Esophagus squamous epithelium (tissue), 5 donors: ENCODE measurements around the gene LIMS2. TPM values are rescaled to one million over a fixed set of nuclear protein-coding genes. Genes with fewer than 3 reads are reported as not detected.
A peak's percentile ranks its signal among the peaks of the same experiment; 100 is the strongest.

Experiments used
- DNase-seq: peaks from one replicate; lab custom pipeline; 2025; lab: John Stamatoyannopoulos, UW
- H3K27ac ChIP-seq, 4 donors: fragments of 200-600 bp; sonication (generic); one replicate each; pipeline ENCODE4 v1.5.1; 2016 to 2019; ENCODE audit warnings: mild to moderate bottlenecking in 1 of 4
- H3K27me3 ChIP-seq, 4 donors: fragments of 200-600 bp; sonication (generic); 1 replicate in 3 of 4; 2 replicates in 1 of 4; pipeline versions ENCODE4 v1.5.1 to v1.6.0; 2017 to 2021; ENCODE audit warnings: antibody characterized with exemption in 1 of 4
- H3K36me3 ChIP-seq, 3 donors: fragments of 200-600 bp; sonication (generic); one replicate each; pipeline ENCODE4 v1.5.1; 2016 to 2019
- H3K4me1 ChIP-seq, 3 donors: fragments of 200-600 bp; sonication (generic); one replicate each; pipeline ENCODE4 v1.5.1; 2017 to 2019
- H3K4me3 ChIP-seq, 4 donors: fragments of 200-600 bp; sonication (generic); 1 replicate in 3 of 4; 2 replicates in 1 of 4; pipeline ENCODE4 v1.5.1; 2016 to 2019; ENCODE audit warnings: mild to moderate bottlenecking in 2 of 4, moderate library complexity in 1 of 4
- H3K9me3 ChIP-seq, 3 donors: fragments of 200-600 bp; sonication (generic); one replicate each; pipeline ENCODE4 v1.5.1; 2016 to 2019
- POLR2A ChIP-seq, 4 donors: fragments of 450-650 bp; IDR thresholded peaks; one replicate each; pipeline ENCODE4 v1.6.1; 2017; ENCODE audit warnings: antibody characterized with exemption in 4 of 4, mild to moderate bottlenecking in 4 of 4, moderate library complexity in 3 of 4
- WGBS, 2 donors: methylation state at CpG; one replicate each; pipeline ENCODE4 v1.1.5; 2018; 5-methylcytosine and 5-hydroxymethylcytosine counted together
- intact Hi-C: fragments of 100-400 bp; cut with DNase I; formaldehyde crosslinking; loops from one replicate; pipeline ENCODE4 v1.15.0; 2022
- total RNA-seq, 4 donors: library from RNA; depleted of rRNA; stranded (reverse); fragments of >200 nt; gene quantifications; one replicate each; pipeline ENCODE4 v1.1.0, GENCODE V29; 2016
- TF ChIP-seq, protein P1 (sequence below), 6 experiments: fragments of 450-650 bp in 4 of 6; fragments of 200-600 bp in 2 of 6; sonication (generic) in 2 of 6; IDR thresholded peaks; one replicate each; pipeline ENCODE4 v1.5.1; 2016 to 2019; ENCODE audit warnings: antibody characterized with exemption in 6 of 6, mild to moderate bottlenecking in 4 of 6, moderate library complexity in 4 of 6
- donor health status: DM: yes; HTN: yes; CAD: no.

LIMS2 gene
- total RNA-seq, 4 donors from 2014 or later, result 2.4 to 29.6 (median 5.9) TPM

DNA sequence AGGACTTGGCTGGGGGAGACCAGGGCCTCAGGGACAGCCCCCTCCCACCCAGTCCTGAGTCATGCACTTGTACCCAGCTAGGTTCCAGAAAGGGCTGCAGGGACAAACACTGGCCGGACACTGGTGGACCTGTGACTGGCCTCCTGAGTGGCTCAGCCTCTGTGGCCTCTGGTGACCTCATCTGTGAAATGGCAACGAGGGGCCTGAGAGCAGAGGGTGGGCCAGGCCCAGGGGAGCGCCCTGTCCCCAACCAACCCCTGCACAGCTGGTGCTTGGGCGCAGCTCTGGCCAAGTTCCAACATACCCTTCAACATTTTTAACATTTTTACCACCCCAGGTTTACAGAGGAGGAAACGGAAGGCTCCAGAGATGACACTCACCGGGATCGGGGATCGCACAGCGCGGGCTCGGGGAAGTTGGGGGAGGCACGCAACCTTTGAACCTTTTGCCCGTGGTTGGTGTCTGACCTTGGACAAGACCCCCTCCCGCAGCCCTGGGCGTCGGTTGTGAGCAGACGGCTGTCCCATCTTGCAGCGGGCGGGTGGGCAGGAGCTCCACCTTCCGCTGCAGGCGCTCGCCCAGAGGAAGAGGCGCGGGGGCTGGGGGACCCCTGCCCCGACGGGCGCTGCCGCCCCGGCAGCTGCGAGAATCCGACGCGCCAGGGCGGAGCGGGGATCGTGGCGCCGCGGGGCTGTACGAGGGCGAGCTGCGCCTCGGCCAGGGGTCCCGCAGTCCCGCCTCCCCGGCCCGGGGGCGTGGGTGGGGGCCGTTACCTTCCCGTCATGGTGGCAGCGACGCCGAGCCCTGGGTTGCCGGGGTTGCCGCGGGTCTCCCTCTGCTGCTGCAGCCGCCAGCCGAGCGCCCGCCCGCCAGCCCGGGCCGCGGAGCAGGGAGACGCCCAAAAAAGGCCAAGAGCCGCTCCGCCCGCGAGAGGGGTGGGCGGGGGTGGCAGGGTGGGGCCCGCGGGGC is 805 bp downstream of the LIMS2 start:
- no peaks in the 10 kb centered on the region for H3K9me3 ChIP-seq
- H3K4me3 ChIP-seq, result peak overlapping the region; percentile 55 to 79 (median 66)
- TF ChIP-seq POLR2A (IDR thresholded peaks at IDR 0.05), result peak in 2 of 4 donors; percentile 23 to 25
- TF ChIP-seq, protein P1, sequence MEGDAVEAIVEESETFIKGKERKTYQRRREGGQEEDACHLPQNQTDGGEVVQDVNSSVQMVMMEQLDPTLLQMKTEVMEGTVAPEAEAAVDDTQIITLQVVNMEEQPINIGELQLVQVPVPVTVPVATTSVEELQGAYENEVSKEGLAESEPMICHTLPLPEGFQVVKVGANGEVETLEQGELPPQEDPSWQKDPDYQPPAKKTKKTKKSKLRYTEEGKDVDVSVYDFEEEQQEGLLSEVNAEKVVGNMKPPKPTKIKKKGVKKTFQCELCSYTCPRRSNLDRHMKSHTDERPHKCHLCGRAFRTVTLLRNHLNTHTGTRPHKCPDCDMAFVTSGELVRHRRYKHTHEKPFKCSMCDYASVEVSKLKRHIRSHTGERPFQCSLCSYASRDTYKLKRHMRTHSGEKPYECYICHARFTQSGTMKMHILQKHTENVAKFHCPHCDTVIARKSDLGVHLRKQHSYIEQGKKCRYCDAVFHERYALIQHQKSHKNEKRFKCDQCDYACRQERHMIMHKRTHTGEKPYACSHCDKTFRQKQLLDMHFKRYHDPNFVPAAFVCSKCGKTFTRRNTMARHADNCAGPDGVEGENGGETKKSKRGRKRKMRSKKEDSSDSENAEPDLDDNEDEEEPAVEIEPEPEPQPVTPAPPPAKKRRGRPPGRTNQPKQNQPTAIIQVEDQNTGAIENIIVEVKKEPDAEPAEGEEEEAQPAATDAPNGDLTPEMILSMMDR (IDR thresholded peaks at IDR 0.05), result no peak
- no peaks in the 10 kb centered on the region for H3K36me3 ChIP-seq
- intact Hi-C loops, result no loop called here
- no peak for DNase-seq
- peaks cover 3 to 61% (median 7%) of the 10 kb centered on the region in 3 donors for H3K4me1 ChIP-seq
- peaks cover 0 to 60% (median 0%) of the 10 kb centered on the region in 4 donors for H3K27me3 ChIP-seq
- WGBS, 2 donors, result 11 to 40% methylated on average over 5 to 7 of the region's 72 CpGs
- H3K27ac ChIP-seq, result peak overlapping the region; percentile 81 to 95 (median 88)

DNA sequence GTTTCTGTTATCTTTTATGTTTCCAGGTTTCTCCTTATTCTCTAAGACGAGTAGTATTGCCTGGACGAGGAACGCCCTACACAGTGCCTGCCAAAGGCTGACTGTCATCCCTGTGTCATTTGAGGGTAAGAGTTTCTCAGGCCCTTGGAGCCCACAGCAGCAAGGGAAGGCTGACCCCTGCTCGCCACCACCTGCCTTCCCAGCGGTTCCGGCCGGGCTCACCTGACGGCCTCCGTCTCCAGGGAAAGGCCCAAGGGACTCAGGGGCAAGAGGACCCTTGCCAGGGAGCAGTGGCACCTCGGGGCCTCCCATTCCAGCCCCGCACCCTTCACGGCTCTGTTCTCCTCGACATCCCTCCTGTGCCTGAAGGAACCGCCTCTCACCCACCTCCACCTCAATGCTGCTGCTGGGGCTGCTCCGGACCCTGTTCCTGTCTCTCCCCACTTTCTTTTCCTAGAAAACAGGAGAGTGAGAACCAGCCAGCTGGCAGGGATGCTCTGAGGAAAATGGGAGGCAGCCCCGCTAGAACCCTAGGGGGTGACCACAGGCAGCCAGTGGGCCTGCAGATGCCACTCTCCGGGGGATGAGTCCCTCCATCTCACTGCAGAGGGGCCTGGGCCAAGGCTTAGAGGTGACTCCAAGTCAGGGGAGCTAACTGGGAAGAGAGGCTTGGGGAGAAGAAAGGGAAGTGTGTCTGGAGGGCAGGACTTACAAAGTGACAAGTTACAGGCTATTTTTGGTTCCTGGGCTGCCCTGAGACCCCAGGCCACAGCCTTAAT is 1.9 kb downstream of the LIMS2 start:
- WGBS, 2 donors, result 62 to 90% methylated on average over 2 to 8 of the region's 17 CpGs
- peak overlapping the region; percentile 55 to 79 (median 66) for H3K4me3 ChIP-seq
- TF ChIP-seq POLR2A (IDR thresholded peaks at IDR 0.05), result no peak
- TF ChIP-seq, protein P1 (IDR thresholded peaks at IDR 0.05), result no peak
- intact Hi-C loops, result no loop called here
- peaks cover 0 to 60% (median 0%) of the 10 kb centered on the region in 4 donors for H3K27me3 ChIP-seq
- H3K27ac ChIP-seq, result peak overlapping the region; percentile 81 to 95 (median 88)
- no peak for DNase-seq
- no peaks in the 10 kb centered on the region for H3K9me3 ChIP-seq
- H3K36me3 ChIP-seq, result no peaks in the 10 kb centered on the region
- H3K4me1 ChIP-seq, result peaks cover 3 to 66% (median 7%) of the 10 kb centered on the region in 3 donors

DNA sequence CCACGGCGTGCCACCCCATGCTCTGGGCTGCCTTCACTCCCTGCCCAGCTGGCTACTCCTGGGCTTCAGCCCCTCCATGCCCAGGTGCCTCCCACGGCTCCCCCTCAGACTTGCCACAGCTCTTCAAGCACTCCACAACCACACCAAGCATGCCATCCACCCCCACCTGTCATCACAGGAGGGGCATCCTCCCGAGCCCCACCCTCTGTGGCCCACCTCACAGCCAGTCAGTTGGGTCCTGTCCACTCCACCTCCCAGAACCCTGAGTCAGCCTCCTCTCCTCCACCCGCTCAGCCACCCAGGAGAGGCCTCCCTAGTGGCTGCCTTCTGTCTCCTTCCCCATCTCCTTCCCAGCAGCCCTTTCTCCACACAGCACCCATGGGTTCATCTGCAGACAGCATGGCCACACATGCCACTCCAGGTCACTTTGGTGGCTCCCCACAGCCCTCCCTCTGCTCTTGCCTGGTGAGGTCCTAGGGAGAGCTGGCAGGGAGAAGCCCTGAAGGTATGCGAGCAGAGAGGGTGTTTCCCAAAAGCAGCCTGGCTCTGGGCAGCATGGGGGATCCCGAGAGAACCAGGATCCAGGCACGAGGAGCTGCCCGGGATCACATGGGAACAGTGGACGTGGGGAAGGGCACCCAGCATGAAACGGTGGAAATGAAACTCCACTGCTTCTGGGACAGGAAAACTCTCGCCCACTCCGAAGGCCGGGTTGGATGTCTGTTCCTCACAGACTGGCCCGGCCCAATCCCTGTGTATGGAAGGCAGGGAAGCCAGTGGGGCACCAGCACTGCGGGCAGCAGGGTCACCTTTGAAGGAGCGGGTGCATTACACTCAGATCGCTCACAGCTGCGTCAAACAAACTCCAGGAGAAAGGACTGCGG is 2.7 kb downstream of the LIMS2 start:
- no peak for TF ChIP-seq POLR2A (IDR thresholded peaks at IDR 0.05)
- TF ChIP-seq, protein P1 (IDR thresholded peaks at IDR 0.05), result no peak
- Histone ChIP-seq H3K27me3 (peaks cover 0 to 55% (median 0%) of the 10 kb centered on the region in 4 donors), H3K4me1 (peaks cover 3 to 66% (median 7%) of the 10 kb centered on the region in 3 donors), H3K36me3 (no peaks in the 10 kb centered on the region), H3K9me3 (no peaks in the 10 kb centered on the region), H3K4me3 (peak overlapping the region in 3 of 4 donors; percentile 55 to 79 (median 75)), H3K27ac (peak overlapping the region; percentile 81 to 95 (median 88))
- WGBS, 2 donors, result 73 to 75% methylated on average over 13 to 14 of the region's 20 CpGs
- no peak for DNase-seq
- intact Hi-C loops, result no loop called here

DNA sequence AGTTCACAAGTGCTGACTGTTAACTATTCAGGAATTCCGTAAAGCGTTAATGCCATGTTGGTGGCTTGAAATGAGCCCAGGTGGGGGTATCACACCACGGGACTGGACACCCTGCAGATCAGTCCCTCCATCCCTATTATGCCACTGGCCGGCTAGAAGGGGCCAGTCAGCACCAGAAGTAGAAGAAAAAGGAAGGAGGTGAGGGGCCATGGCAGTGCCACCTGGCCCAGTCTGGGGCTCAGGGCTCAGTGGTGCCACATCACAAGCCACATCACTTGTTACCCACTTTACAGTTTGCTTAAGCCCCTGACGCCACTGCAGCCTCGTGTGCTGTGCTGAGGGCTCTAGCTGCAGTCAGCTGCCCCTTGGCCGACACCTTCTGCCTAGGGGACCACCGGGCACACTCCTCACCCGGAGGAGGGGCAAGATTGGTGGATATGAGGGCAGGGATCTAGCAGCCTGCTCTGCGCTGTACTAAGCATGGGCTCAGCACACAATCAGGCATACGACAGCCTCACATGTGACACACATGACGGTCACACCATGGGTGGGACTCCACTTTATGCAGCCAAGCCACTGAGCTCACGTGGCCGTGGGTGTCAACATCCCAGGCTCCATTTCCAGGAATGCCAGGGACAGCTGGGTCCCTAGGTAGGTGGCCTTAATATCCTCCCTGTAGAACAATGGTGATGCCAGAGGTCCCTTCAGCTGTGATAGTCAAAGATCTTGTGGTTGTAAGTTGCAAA is 3.6 kb downstream of the LIMS2 start:
- Histone ChIP-seq H3K27ac (peak overlapping the region in 3 of 4 donors; percentile 85 to 95 (median 91)), H3K36me3 (no peaks in the 10 kb centered on the region), H3K4me1 (peaks cover 3 to 65% (median 7%) of the 10 kb centered on the region in 3 donors), H3K9me3 (no peaks in the 10 kb centered on the region), H3K27me3 (peaks cover 0 to 51% (median 0%) of the 10 kb centered on the region in 4 donors), H3K4me3 (peak overlapping the region in 3 of 4 donors; percentile 55 to 79 (median 75))
- intact Hi-C loops, result no loop called here
- 64 to 72% methylated on average over 9 to 14 of the region's 14 CpGs for WGBS, 2 donors
- TF ChIP-seq, protein P1 (IDR thresholded peaks at IDR 0.05), result no peak
- TF ChIP-seq POLR2A (IDR thresholded peaks at IDR 0.05), result no peak
- no peak for DNase-seq
